IMR-90 (cell line): ENCODE measurements around the gene RPL14. TPM values are rescaled to one million over a fixed set of nuclear protein-coding genes. Genes with fewer than 3 reads are reported as not detected.

Experiments
- ATAC-seq: fragments of 200-7000 bp; cut with Tn5 transposase; 2 replicates; pipeline ENCODE4 v1.9.1; 2020; ENCODE audit warnings: low read depth, mild to moderate bottlenecking, moderate library complexity
- BruUV-seq: library from RNA; stranded (reverse); fragments of 400-500 nt; replicated peaks from 2 replicates; lab custom pipeline; 2021; lab: Mats Ljungman, UMichigan
- CTCF ChIA-PET: fragments of 300-600 bp; formaldehyde crosslinking; extraction: SDS; loops from one replicate; lab custom pipeline; 2021; ENCODE audit warnings: antibody characterized with exemption; lab: Yijun Ruan, JAX
- POLR2A ChIA-PET: fragments of 300-600 bp; sonication (Branson Sonifier 250); formaldehyde crosslinking; loops from one replicate; lab custom pipeline; 2022; ENCODE audit warnings: antibody characterized with exemption; ENCODE audit not compliant: unreplicated experiment; lab: Charles Lee
- DNase-seq: peaks from one replicate; pipeline ENCODE4 v3.0.0; 2013
- H2AFZ ChIP-seq: replicated peaks from 2 replicates; pipeline ENCODE3; 2013; ENCODE audit warnings: low read length, mild to moderate bottlenecking; ENCODE audit not compliant: poor library complexity
- H2AK5ac ChIP-seq: 2 replicates; pipeline ENCODE4 v1.6.1; 2013; ENCODE audit warnings: low read depth, low read length, inconsistent platforms
- H2AK9ac ChIP-seq: replicated peaks from 2 replicates; pipeline ENCODE3; 2013; ENCODE audit warnings: mild to moderate bottlenecking, low read depth, low read length, moderate library complexity; ENCODE audit not compliant: poor library complexity
- H2BK120ac ChIP-seq: 2 replicates; pipeline ENCODE4 v1.6.1; 2013; ENCODE audit warnings: low read depth, low read length, inconsistent platforms
- H2BK15ac ChIP-seq: 3 replicates; pipeline ENCODE4 v1.6.1; 2013; ENCODE audit warnings: low read depth, low read length, inconsistent platforms
- H2BK20ac ChIP-seq: 2 replicates; pipeline ENCODE4 v1.6.1; 2013; ENCODE audit warnings: low read depth, mild to moderate bottlenecking, inconsistent platforms, low read length, moderate library complexity
- H2BK5ac ChIP-seq: 2 replicates; pipeline ENCODE4 v1.6.1; 2013; ENCODE audit warnings: mild to moderate bottlenecking, low read depth, low read length, inconsistent platforms; ENCODE audit not compliant: poor library complexity, severe bottlenecking
- H3K14ac ChIP-seq: replicated peaks from 2 replicates; pipeline ENCODE4 v1.6.1; 2013; ENCODE audit warnings: low read depth, low read length, inconsistent platforms
- H3K18ac ChIP-seq: 2 replicates; pipeline ENCODE4 v1.6.1; 2013; ENCODE audit warnings: low read depth, low read length, control low read depth
- H3K23ac ChIP-seq: 2 replicates; pipeline ENCODE4 v1.6.1; 2013; ENCODE audit warnings: low read depth, low read length, inconsistent platforms
- H3K27ac ChIP-seq: 2 replicates; pipeline ENCODE4 v1.5.1; 2013; ENCODE audit warnings: mild to moderate bottlenecking, control low read depth, low read length; ENCODE audit not compliant: insufficient read depth
- H3K27me3 ChIP-seq: 2 replicates; pipeline ENCODE4 v1.6.1; 2013; ENCODE audit warnings: low read length; ENCODE audit not compliant: control insufficient read depth, insufficient read depth
- H3K36me3 ChIP-seq: 2 replicates; pipeline ENCODE4 v1.6.1; 2013; ENCODE audit warnings: low read length, mixed read lengths; ENCODE audit not compliant: control insufficient read depth, insufficient read depth
- H3K4ac ChIP-seq: 2 replicates; pipeline ENCODE4 v1.6.1; 2013; ENCODE audit warnings: low read depth, low read length, inconsistent platforms
- H3K4me1 ChIP-seq: 2 replicates; pipeline ENCODE4 v1.6.1; 2013; ENCODE audit warnings: low read length, mixed read lengths; ENCODE audit not compliant: control insufficient read depth, insufficient read depth
- H3K4me2 ChIP-seq: 2 replicates; pipeline ENCODE4 v1.6.1; 2013; ENCODE audit warnings: low read depth, mild to moderate bottlenecking, control low read depth, low read length, moderate library complexity
- H3K4me3 ChIP-seq: 2 replicates; pipeline ENCODE4 v1.5.1; 2013; ENCODE audit warnings: low read depth, mild to moderate bottlenecking, control low read depth, low read length, moderate library complexity; ENCODE audit not compliant: insufficient read depth
- H3K56ac ChIP-seq: 2 replicates; pipeline ENCODE4 v1.6.1; 2013; ENCODE audit warnings: low read length, inconsistent platforms; ENCODE audit not compliant: insufficient read depth; ENCODE audit errors: extremely low read depth
- H3K79me1 ChIP-seq, 2 experiments: 2 replicates each; pipeline ENCODE4 v1.6.1; 2013; ENCODE audit warnings: low read length in 2 of 2, inconsistent platforms in 1 of 2, low read depth in 1 of 2
- H3K9ac ChIP-seq: 2 replicates; pipeline ENCODE4 v1.6.1; 2013; ENCODE audit warnings: low read depth, low read length, control low read depth
- H3K9me1 ChIP-seq: 2 replicates; pipeline ENCODE4 v1.6.1; 2013; ENCODE audit warnings: low read length, inconsistent platforms; ENCODE audit not compliant: insufficient read depth
- H3K9me3 ChIP-seq: 2 replicates; pipeline ENCODE4 v1.6.1; 2013; ENCODE audit warnings: low read length; ENCODE audit not compliant: control insufficient read depth, insufficient read depth
- H4K20me1 ChIP-seq: 2 replicates; pipeline ENCODE4 v1.6.1; 2013; ENCODE audit warnings: low read length, inconsistent platforms; ENCODE audit not compliant: insufficient read depth
- H4K5ac ChIP-seq: 2 replicates; pipeline ENCODE4 v1.6.1; 2013; ENCODE audit warnings: mild to moderate bottlenecking, low read depth, low read length, control low read depth
- H4K8ac ChIP-seq, 2 experiments: 2 replicates each; pipeline ENCODE4 v1.6.1; 2013; ENCODE audit warnings: low read depth in 2 of 2, low read length in 2 of 2, control low read depth in 1 of 2, inconsistent platforms in 1 of 2
- H4K91ac ChIP-seq: 2 replicates; pipeline ENCODE4 v1.6.1; 2013; ENCODE audit warnings: low read depth, low read length, inconsistent platforms; ENCODE audit not compliant: insufficient read depth
- MAFK ChIP-seq: IDR thresholded peaks from 2 replicates; pipeline ENCODE4 v1.6.1; 2012; ENCODE audit warnings: low read depth, low read length, improper control_type of control experiment
- RAD21 ChIP-seq: IDR thresholded peaks from 2 replicates; pipeline ENCODE4 v1.6.1; 2012; ENCODE audit warnings: low read length, improper control_type of control experiment
- WGBS, 2 experiments: methylation state at CpG; one replicate each; pipeline versions ENCODE4 v1.1.5 to v1.1.7; 2013; ENCODE audit warnings: missing lambda C conversion rate in 2 of 2; ENCODE audit not compliant: insufficient read length in 1 of 2; ENCODE audit errors: extremely low coverage in 2 of 2; 5-methylcytosine and 5-hydroxymethylcytosine counted together
- dilution Hi-C: fragments of 300-500 bp; cut with HindIII; formaldehyde crosslinking; loops from one replicate; pipeline ENCODE4 v1.14.3; 2018; ENCODE audit warnings: low sequenced_read_pairs; ENCODE audit not compliant: unreplicated experiment
- in situ Hi-C: fragments of 300-500 bp; cut with MboI; formaldehyde crosslinking; loops from 3 replicates; pipeline ENCODE4 v1.14.3; 2019; ENCODE audit warnings: low sequenced_read_pairs, inconsistent platforms, mixed read lengths
- intact Hi-C: fragments of 100-400 bp; cut with micrococcal nuclease; formaldehyde crosslinking; loops from 2 replicates; pipeline ENCODE4 v1.10.0; 2022
- polyA plus RNA-seq, 3 experiments: library from polyadenylated mRNA; depleted of rRNA; stranded (reverse); fragments of >200 nt; gene quantifications; 2 replicates each; pipeline ENCODE4 v1.2.3, GENCODE V29; 2012; ENCODE audit warnings: low replicate concordance in 1 of 3
- total RNA-seq: library from RNA; depleted of rRNA; stranded (reverse); fragments of >200 nt; gene quantifications from 2 replicates; pipeline ENCODE4 v1.2.3, GENCODE V29; 2012
- TF ChIP-seq, protein P1 (sequence below): conservative IDR thresholded peaks from 2 replicates; pipeline ENCODE4 v1.5.1; 2012; ENCODE audit warnings: mild to moderate bottlenecking, low read depth, low read length, improper control_type of control experiment

Gene RPL14
- total and polyA plus RNA-seq, 2 of the 4 experiments (the other 2 are of a cell fraction): 142 to 492 TPM

DNA sequence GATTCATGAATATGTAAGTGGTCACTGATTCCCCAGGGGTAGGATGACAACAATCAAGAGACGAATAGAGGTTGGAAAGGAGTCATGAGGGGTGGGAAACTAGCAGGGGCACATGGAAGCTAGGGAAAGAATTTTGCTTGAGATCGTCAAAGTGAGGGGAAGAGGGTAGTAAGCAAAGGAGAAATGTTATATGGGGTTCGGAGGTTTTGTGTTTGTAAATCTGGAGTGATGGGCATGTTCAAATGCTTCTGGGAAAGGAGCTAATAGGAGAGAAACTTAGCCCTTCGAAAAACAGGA, 7.9 kb downstream of the RPL14 start:
- Histone ChIP-seq H3K9me1 (0 out of 2 replicates have a peak, but pooled peaks cover 2% of the 10 kb centered on the region), H3K79me1 (peaks cover 3 to 13% of the 10 kb centered on the region in 2 experiments), H3K4me2 (no peak overlapping the region), H3K23ac (no peak overlapping the region), H3K4ac (no peak overlapping the region), H3K27ac (no peak overlapping the region), H3K18ac (no peak overlapping the region), H2BK20ac (no peak overlapping the region), H3K56ac (no peak overlapping the region), H3K14ac (no peak overlapping the region), H3K36me3 (peaks cover 31% of the 10 kb centered on the region), H2AK9ac (no peak overlapping the region), H4K20me1 (peaks cover 6% of the 10 kb centered on the region; the same call in 1 of the 2 replicates), H4K8ac (no peak overlapping the region), H3K4me3 (no peak overlapping the region), H2BK120ac (no peak overlapping the region), H3K27me3 (no peaks in the 10 kb centered on the region), H4K91ac (no peak overlapping the region), H2AFZ (no peak overlapping the region), H2BK15ac (no peak overlapping the region), H3K9ac (no peak overlapping the region), H3K4me1 (no peaks in the 10 kb centered on the region), H2AK5ac (no peak overlapping the region), H4K5ac (no peak overlapping the region), H3K9me3 (no peaks in the 10 kb centered on the region), H2BK5ac (no peak overlapping the region)
- POLR2A ChIA-PET: no interaction called here
- in situ Hi-C loops (no loop called here), intact Hi-C loops (no loop called here), dilution Hi-C loops (no loop called here)
- BruUV-seq: no TSS peak
- 67% methylated on average over 3 of the region's 4 CpGs; no CpG with 5 or more reads in 1 of the 2 experiments for WGBS, 2 experiments
- no peak for DNase-seq
- no peak for ATAC-seq
- CTCF ChIA-PET: interaction anchor here (0.6 to 1.3 kb wide), 3 partner anchors 12 to 59 kb away, joined by 3 read pairs; partner anchors contain the start of gene ZNF619
- TF ChIP-seq, protein P1, sequence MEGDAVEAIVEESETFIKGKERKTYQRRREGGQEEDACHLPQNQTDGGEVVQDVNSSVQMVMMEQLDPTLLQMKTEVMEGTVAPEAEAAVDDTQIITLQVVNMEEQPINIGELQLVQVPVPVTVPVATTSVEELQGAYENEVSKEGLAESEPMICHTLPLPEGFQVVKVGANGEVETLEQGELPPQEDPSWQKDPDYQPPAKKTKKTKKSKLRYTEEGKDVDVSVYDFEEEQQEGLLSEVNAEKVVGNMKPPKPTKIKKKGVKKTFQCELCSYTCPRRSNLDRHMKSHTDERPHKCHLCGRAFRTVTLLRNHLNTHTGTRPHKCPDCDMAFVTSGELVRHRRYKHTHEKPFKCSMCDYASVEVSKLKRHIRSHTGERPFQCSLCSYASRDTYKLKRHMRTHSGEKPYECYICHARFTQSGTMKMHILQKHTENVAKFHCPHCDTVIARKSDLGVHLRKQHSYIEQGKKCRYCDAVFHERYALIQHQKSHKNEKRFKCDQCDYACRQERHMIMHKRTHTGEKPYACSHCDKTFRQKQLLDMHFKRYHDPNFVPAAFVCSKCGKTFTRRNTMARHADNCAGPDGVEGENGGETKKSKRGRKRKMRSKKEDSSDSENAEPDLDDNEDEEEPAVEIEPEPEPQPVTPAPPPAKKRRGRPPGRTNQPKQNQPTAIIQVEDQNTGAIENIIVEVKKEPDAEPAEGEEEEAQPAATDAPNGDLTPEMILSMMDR: no peak
- TF ChIP-seq MAFK (no peak), RAD21 (no peak)
